Measurements from ENCODE around the gene TMEM123.
A peak's percentile ranks its signal among the peaks of the same experiment; 100 is the strongest.

The TMEM123 gene

GRCh38 chr11:102472127-102472526 lies 19.6 kb upstream of the TMEM123 start:
- H3K9me3 ChIP-seq (ENCODE audit: insufficient read depth, low read depth, low read length), result no peaks in the 10 kb centered on the region
- no peak overlapping the region for H2AFZ ChIP-seq (ENCODE audit: insufficient read depth, low read length, poor library complexity)
- no peak overlapping the region for H3K4me3 ChIP-seq (ENCODE audit: low read depth, low read length)
- H4K91ac ChIP-seq (ENCODE audit: low read depth, low read length), result no peak overlapping the region
- H2BK120ac ChIP-seq (ENCODE audit: insufficient read depth, low read length, poor library complexity), result no peak overlapping the region
- no peak overlapping the region for H3K4me2 ChIP-seq (ENCODE audit: low read length)
- no peak overlapping the region for H3K9ac ChIP-seq (ENCODE audit: low read length)
- peak; percentile 59 to 81 for DNase-seq
- H4K8ac ChIP-seq (ENCODE audit: low read depth, low read length), result no peak overlapping the region
- H3K27me3 ChIP-seq (ENCODE audit: insufficient read depth, low read length), result no peaks in the 10 kb centered on the region
- H3K23ac ChIP-seq (ENCODE audit: low read length), result no peak overlapping the region
- H3K14ac ChIP-seq (ENCODE audit: low read length), result no peak overlapping the region
- peaks cover 2% of the 10 kb centered on the region for H3K79me2 ChIP-seq (ENCODE audit: control insufficient read depth, insufficient read depth, low read length, poor library complexity)
- H3K4me1 ChIP-seq (ENCODE audit: control insufficient read depth in 1 of 2, insufficient read depth in 2 of 2, low read length in 2 of 2), result peaks cover 13 to 15% of the 10 kb centered on the region in 2 experiments
- H2AK5ac ChIP-seq (ENCODE audit: low read length), result no peak overlapping the region
- no peak overlapping the region for H2BK5ac ChIP-seq (ENCODE audit: low read depth, low read length, poor library complexity)
- no CpG with 5 or more reads among the region's 4 CpGs for WGBS (ENCODE audit: extremely low coverage, insufficient coverage, insufficient read length)
- H3K18ac ChIP-seq (ENCODE audit: low read length), result no peak overlapping the region
- H3K27ac ChIP-seq (ENCODE audit: low read depth, low read length), result no peak overlapping the region
- no peak overlapping the region for H2BK12ac ChIP-seq (ENCODE audit: low read length)
- H4K12ac ChIP-seq (ENCODE audit: low read depth, low read length), result no peak overlapping the region
- peaks cover 17% of the 10 kb centered on the region for H3K79me1 ChIP-seq (ENCODE audit: low read length)
- H3K36me3 ChIP-seq (ENCODE audit: control insufficient read depth in 1 of 2, insufficient read depth in 2 of 2, low read length in 2 of 2), result no peaks in the 10 kb centered on the region
- H3K4ac ChIP-seq (ENCODE audit: low read depth, low read length), result no peak overlapping the region

GRCh38 chr11:102471474-102471873 lies 18.9 kb upstream of the TMEM123 start:
- Histone ChIP-seq H4K8ac (ENCODE audit: low read depth, low read length) (no peak overlapping the region), H3K27ac (ENCODE audit: low read depth, low read length) (no peak overlapping the region), H3K4ac (ENCODE audit: low read depth, low read length) (no peak overlapping the region), H3K23ac (ENCODE audit: low read length) (no peak overlapping the region), H3K9me3 (ENCODE audit: insufficient read depth, low read depth, low read length) (no peaks in the 10 kb centered on the region), H3K4me3 (ENCODE audit: low read depth, low read length) (no peak overlapping the region), H4K12ac (ENCODE audit: low read depth, low read length) (no peak overlapping the region), H3K79me2 (ENCODE audit: control insufficient read depth, insufficient read depth, low read length, poor library complexity) (peaks cover 3% of the 10 kb centered on the region), H3K18ac (ENCODE audit: low read length) (no peak overlapping the region), H2BK12ac (ENCODE audit: low read length) (peak overlapping the region; percentile 70), H3K9ac (ENCODE audit: low read length) (no peak overlapping the region), H3K4me1 (ENCODE audit: control insufficient read depth in 1 of 2, insufficient read depth in 2 of 2, low read length in 2 of 2) (peaks cover 17 to 21% of the 10 kb centered on the region in 2 experiments), H3K4me2 (ENCODE audit: low read length) (no peak overlapping the region), H3K27me3 (ENCODE audit: insufficient read depth, low read length) (no peaks in the 10 kb centered on the region), H2BK5ac (ENCODE audit: low read depth, low read length, poor library complexity) (no peak overlapping the region), H4K91ac (ENCODE audit: low read depth, low read length) (peak overlapping the region; percentile 31), H2BK120ac (ENCODE audit: insufficient read depth, low read length, poor library complexity) (no peak overlapping the region), H3K14ac (ENCODE audit: low read length) (no peak overlapping the region), H3K79me1 (ENCODE audit: low read length) (peaks cover 22% of the 10 kb centered on the region), H3K36me3 (ENCODE audit: control insufficient read depth in 1 of 2, insufficient read depth in 2 of 2, low read length in 2 of 2) (no peaks in the 10 kb centered on the region), H2AFZ (ENCODE audit: insufficient read depth, low read length, poor library complexity) (no peak overlapping the region), H2AK5ac (ENCODE audit: low read length) (no peak overlapping the region)
- no peak for DNase-seq

GRCh38 chr11:102470251-102470650 lies 17.7 kb upstream of the TMEM123 start:
- Histone ChIP-seq H2BK5ac (ENCODE audit: low read depth, low read length, poor library complexity) (no peak overlapping the region), H4K91ac (ENCODE audit: low read depth, low read length) (peak overlapping the region; percentile 86), H3K9me3 (ENCODE audit: insufficient read depth, low read depth, low read length) (no peaks in the 10 kb centered on the region), H3K23ac (ENCODE audit: low read length) (no peak overlapping the region), H3K27ac (ENCODE audit: low read depth, low read length) (peak overlapping the region; percentile 76), H2AFZ (ENCODE audit: insufficient read depth, low read length, poor library complexity) (no peak overlapping the region), H4K8ac (ENCODE audit: low read depth, low read length) (no peak overlapping the region), H3K14ac (ENCODE audit: low read length) (peak overlapping the region; percentile 34), H3K79me2 (ENCODE audit: control insufficient read depth, insufficient read depth, low read length, poor library complexity) (peaks cover 3% of the 10 kb centered on the region), H3K4me3 (ENCODE audit: low read depth, low read length) (no peak overlapping the region), H3K4me1 (ENCODE audit: control insufficient read depth in 1 of 2, insufficient read depth in 2 of 2, low read length in 2 of 2) (peaks cover 17 to 21% of the 10 kb centered on the region in 2 experiments), H3K9ac (ENCODE audit: low read length) (no peak overlapping the region), H3K27me3 (ENCODE audit: insufficient read depth, low read length) (no peaks in the 10 kb centered on the region), H4K12ac (ENCODE audit: low read depth, low read length) (no peak overlapping the region), H3K36me3 (ENCODE audit: control insufficient read depth in 1 of 2, insufficient read depth in 2 of 2, low read length in 2 of 2) (no peaks in the 10 kb centered on the region), H3K4me2 (ENCODE audit: low read length) (no peak overlapping the region), H2AK5ac (ENCODE audit: low read length) (no peak overlapping the region), H3K18ac (ENCODE audit: low read length) (no peak overlapping the region), H3K4ac (ENCODE audit: low read depth, low read length) (no peak overlapping the region), H2BK120ac (ENCODE audit: insufficient read depth, low read length, poor library complexity) (peak overlapping the region; percentile 34), H3K79me1 (ENCODE audit: low read length) (peaks cover 23% of the 10 kb centered on the region), H2BK12ac (ENCODE audit: low read length) (peak overlapping the region; percentile 64)
- no peak for DNase-seq
- no CpG with 5 or more reads among the region's 3 CpGs for WGBS (ENCODE audit: extremely low coverage, insufficient coverage, insufficient read length)

- H3K14ac ChIP-seq (ENCODE audit: low read length), result peak overlapping the region; percentile 31
- H3K79me2 ChIP-seq (ENCODE audit: control insufficient read depth, insufficient read depth, low read length, poor library complexity), result peaks cover 3% of the 10 kb centered on the region
- no peak overlapping the region for H2AK5ac ChIP-seq (ENCODE audit: low read length)
- peaks cover 17 to 21% of the 10 kb centered on the region in 2 experiments for H3K4me1 ChIP-seq (ENCODE audit: control insufficient read depth in 1 of 2, insufficient read depth in 2 of 2, low read length in 2 of 2)
- H2BK5ac ChIP-seq (ENCODE audit: low read depth, low read length, poor library complexity), result peak overlapping the region; percentile 45
- no peak overlapping the region for H2AFZ ChIP-seq (ENCODE audit: insufficient read depth, low read length, poor library complexity)
- no CpG with 5 or more reads among the region's 8 CpGs for WGBS (ENCODE audit: extremely low coverage, insufficient coverage, insufficient read length)
- DNase-seq, result no peak
- H3K23ac ChIP-seq (ENCODE audit: low read length), result no peak overlapping the region
- H3K36me3 ChIP-seq (ENCODE audit: control insufficient read depth in 1 of 2, insufficient read depth in 2 of 2, low read length in 2 of 2), result no peaks in the 10 kb centered on the region
- H3K9ac ChIP-seq (ENCODE audit: low read length), result no peak overlapping the region
- H3K18ac ChIP-seq (ENCODE audit: low read length), result no peak overlapping the region
- no peaks in the 10 kb centered on the region for H3K9me3 ChIP-seq (ENCODE audit: insufficient read depth, low read depth, low read length)
- no peaks in the 10 kb centered on the region for H3K27me3 ChIP-seq (ENCODE audit: insufficient read depth, low read length)
- no peak overlapping the region for H3K4me3 ChIP-seq (ENCODE audit: low read depth, low read length)
- no peak overlapping the region for H4K12ac ChIP-seq (ENCODE audit: low read depth, low read length)
- H2BK12ac ChIP-seq (ENCODE audit: low read length), result no peak overlapping the region
- H3K4ac ChIP-seq (ENCODE audit: low read depth, low read length), result no peak overlapping the region
- H4K8ac ChIP-seq (ENCODE audit: low read depth, low read length), result no peak overlapping the region
- H4K91ac ChIP-seq (ENCODE audit: low read depth, low read length), result peak overlapping the region; percentile 86
- peaks cover 23% of the 10 kb centered on the region for H3K79me1 ChIP-seq (ENCODE audit: low read length)
- H3K4me2 ChIP-seq (ENCODE audit: low read length), result peak overlapping the region; percentile 25
- H3K27ac ChIP-seq (ENCODE audit: low read depth, low read length), result peak overlapping the region; percentile 92
- H2BK120ac ChIP-seq (ENCODE audit: insufficient read depth, low read length, poor library complexity), result no peak overlapping the region
Measured at GRCh38 chr11:102469196-102469821, 16.7 kb upstream of the TMEM123 start.
